Adipose tissue (tissue), 3 donors: ENCODE results near the gene NDUFB4. TPM values are rescaled to one million over a fixed set of nuclear protein-coding genes. Genes with fewer than 3 reads are reported as not detected.
"Not testable (repeated sequence)": the region's sequence is repeated elsewhere in the genome, so short reads cannot be mapped to it uniquely, and the experiment has no call there.

ENCODE experiments used
- H3K27ac ChIP-seq: one replicate; pipeline ENCODE4 v1.5.1; 2013; ENCODE audit warnings: low read depth, low read length
- WGBS, 3 donors: extraction: QIAGEN DNeasy Blood & Tissue Kit; methylation state at CpG; one replicate each; pipeline ENCODE4 v1.1.7; 2013; 5-methylcytosine and 5-hydroxymethylcytosine counted together
- polyA plus RNA-seq, 3 donors: library from polyadenylated mRNA; stranded (reverse); fragments of 200-250 nt; gene quantifications; one replicate each; pipeline ENCODE4 v1.2.3, GENCODE V29; 2013
- donor health status: healthy with polysubstance abuse.
- donor health status: Bipolar disorder and iron deficiency.
- donor health status: healthy.

The NDUFB4 gene
- polyA plus RNA-seq, 3 donors = 111 to 186 (median 169) TPM

- 64 to 73% (median 71%) methylated on average over 3 of the region's 3 CpGs for WGBS, 3 donors
- no peak overlapping the region for H3K27ac ChIP-seq
Observed at GRCh38 chr3:120568202-120568531, 28.0 kb upstream of the NDUFB4 start.

GRCh38 chr3:120568598-120568997 lies 27.5 kb upstream of the NDUFB4 start:
- WGBS, 3 donors = 38 to 77% (median 54%) methylated on average over 3 of the region's 3 CpGs
- no peak overlapping the region for H3K27ac ChIP-seq

DNA sequence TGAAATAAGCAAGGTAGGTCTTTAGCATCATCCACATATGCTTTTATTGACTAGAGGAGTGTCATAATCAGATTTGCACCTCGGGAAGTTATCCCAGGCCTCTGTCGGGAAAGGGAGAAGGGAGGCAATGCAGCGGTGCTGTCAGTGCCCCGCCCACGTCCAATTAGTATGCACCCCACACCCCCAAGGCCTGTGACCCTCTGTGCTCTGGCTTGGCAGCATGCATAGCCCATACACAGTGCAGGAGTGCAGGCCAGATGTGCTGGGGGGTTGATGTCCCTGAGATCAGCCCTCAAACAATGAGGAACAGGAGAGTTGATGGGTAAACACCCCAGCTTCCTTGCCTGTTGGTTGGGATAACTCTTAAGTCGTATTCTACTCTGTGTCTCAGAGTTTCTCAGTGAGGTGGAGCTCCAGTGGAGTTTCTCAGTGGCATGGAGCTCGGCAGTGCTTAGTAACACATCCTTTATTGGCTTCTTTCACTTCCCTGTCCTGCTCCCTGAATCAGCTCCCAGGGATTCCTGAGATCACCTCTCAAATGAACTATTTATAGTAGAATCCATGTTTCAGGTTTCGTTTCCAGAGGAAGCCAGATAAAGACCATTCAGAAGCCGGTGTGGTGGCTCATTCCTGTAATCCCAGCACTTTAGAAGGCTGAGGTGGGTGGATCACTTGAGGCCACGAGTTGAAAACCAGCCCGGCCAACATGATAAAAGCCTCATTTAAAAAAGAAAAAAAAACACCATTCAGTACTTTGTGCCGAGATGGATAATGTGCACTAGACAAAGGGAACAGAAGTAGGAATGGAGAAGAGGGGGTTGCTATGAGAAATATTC lies 26.7 kb upstream of the NDUFB4 start:
- WGBS, 3 donors = 63 to 78% (median 74%) methylated on average over 12 of the region's 12 CpGs
- no peak overlapping the region for H3K27ac ChIP-seq

GRCh38 chr3:120572027-120572426 lies 24.1 kb upstream of the NDUFB4 start:
- no peak overlapping the region for H3K27ac ChIP-seq
- WGBS, 3 donors = 70 to 79% (median 78%) methylated on average over 2 of the region's 2 CpGs

- 72 to 79% (median 76%) methylated on average over 3 of the region's 3 CpGs for WGBS, 3 donors
Observed at GRCh38 chr3:120587332-120587975, 8.7 kb upstream of the NDUFB4 start.

DNA sequence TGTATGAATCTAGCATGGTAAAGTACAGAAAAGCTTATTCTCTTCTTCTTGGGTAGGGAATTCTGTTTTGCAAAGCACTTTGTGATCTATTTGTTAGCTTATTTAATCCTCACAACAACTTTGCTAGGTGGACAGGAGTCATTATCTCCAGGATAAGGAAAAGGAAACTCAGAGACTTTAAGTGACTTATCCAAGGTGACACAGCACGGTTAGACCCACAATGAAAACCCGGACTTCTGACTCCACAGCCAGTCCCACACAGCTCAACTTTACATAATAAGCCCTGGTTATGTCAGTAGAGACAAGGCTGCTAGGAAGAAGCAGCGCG lies 384 bp upstream of the NDUFB4 start:
- H3K27ac ChIP-seq = no peak overlapping the region
- 0 to 3% (median 1%) methylated on average over 4 of the region's 4 CpGs for WGBS, 3 donors

More at GRCh38 chr3:120587332-120587975, 8.7 kb upstream of the NDUFB4 start:
- no peak overlapping the region for H3K27ac ChIP-seq

GRCh38 chr3:120596853-120597223 lies 702 bp downstream of the NDUFB4 start:
- H3K27ac ChIP-seq = no peak overlapping the region
- WGBS, 3 donors = 22 to 32% (median 24%) methylated on average over 3 of the region's 3 CpGs

GRCh38 chr3:120597445-120598049 lies 1.4 kb downstream of the NDUFB4 start:
- 19 to 47% (median 26%) methylated on average over 1 of the region's 1 CpG for WGBS, 3 donors
- no peak overlapping the region for H3K27ac ChIP-seq

- H3K27ac ChIP-seq = no peak overlapping the region
- WGBS, 3 donors = 60 to 78% (median 69%) methylated on average over 3 of the region's 3 CpGs
Observed at GRCh38 chr3:120599211-120599610, 3.1 kb downstream of the NDUFB4 start.

GRCh38 chr3:120601554-120601953 lies 5.4 kb downstream of the NDUFB4 start:
- H3K27ac ChIP-seq = no peak overlapping the region
- 56 to 79% (median 72%) methylated on average over 4 of the region's 4 CpGs for WGBS, 3 donors

- WGBS, 3 donors = 92 to 96% (median 94%) methylated on average over 2 of the region's 2 CpGs
- no peak overlapping the region for H3K27ac ChIP-seq
Observed at GRCh38 chr3:120602682-120603081, 6.5 kb downstream of the NDUFB4 start.

GRCh38 chr3:120604382-120604781 lies 8.2 kb downstream of the NDUFB4 start:
- no peak overlapping the region for H3K27ac ChIP-seq

GRCh38 chr3:120604784-120605183 lies 8.6 kb downstream of the NDUFB4 start:
- no peak overlapping the region for H3K27ac ChIP-seq

GRCh38 chr3:120608506-120608905 lies 12.4 kb downstream of the NDUFB4 start:
- 84 to 88% (median 86%) methylated on average over 4 of the region's 4 CpGs for WGBS, 3 donors
- no peak overlapping the region for H3K27ac ChIP-seq

GRCh38 chr3:120614765-120615164 lies 18.6 kb downstream of the NDUFB4 start:
- 66 to 83% (median 77%) methylated on average over 8 of the region's 8 CpGs for WGBS, 3 donors
- no peak overlapping the region for H3K27ac ChIP-seq

DNA sequence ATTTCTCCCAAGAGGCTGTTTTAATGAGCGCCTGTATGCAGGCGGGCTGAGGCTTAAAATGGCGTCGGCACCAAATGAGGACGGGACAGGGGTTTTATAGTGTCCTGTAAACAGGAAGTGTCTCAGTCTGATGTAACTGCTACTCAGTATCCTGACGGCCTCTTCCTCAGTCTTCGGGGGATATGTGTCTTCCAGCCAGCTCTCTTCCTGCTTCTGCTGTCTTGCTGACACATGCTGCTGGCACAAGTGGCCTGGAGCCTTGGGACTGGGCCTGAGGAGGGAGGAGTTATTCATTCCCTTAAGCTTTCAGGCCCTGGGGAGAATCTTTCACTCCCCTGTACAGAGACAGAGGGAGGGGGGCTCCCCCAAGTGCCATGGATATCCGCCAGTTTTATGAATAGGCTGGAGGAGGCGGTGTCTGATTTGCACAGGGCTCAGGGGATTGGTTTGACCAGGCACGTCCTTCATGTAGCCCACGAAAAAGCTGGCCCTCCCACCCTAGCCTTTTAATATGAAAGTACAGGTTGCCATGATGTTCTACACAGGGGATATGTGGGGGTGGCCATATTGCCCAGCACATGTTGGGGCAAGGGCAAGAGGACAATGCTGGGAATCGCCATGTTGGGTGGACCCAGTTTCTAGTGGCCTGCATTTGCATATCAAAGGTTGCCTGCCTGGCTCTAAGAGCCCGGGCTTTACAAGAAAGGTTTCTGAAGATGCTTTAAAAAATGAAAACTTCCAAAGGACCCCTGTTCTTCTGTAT lies 19.9 kb downstream of the NDUFB4 start:
- H3K27ac ChIP-seq = no peak overlapping the region
- WGBS, 3 donors = 44 to 83% (median 52%) methylated on average over 13 of the region's 13 CpGs

GRCh38 chr3:120616745-120617144 lies 20.6 kb downstream of the NDUFB4 start:
- WGBS, 3 donors = 83 to 90% (median 86%) methylated on average over 8 of the region's 8 CpGs
- not testable (repeated sequence) for H3K27ac ChIP-seq

- 81 to 90% (median 85%) methylated on average over 3 of the region's 3 CpGs for WGBS, 3 donors
- H3K27ac ChIP-seq = no peak overlapping the region
Observed at GRCh38 chr3:120622457-120622856, 26.3 kb downstream of the NDUFB4 start.
